Activated CD4-positive, alpha-beta T cell treated with anti-CD3 and anti-CD28 coated beads, Interleukin-2, amount 50 U/mL, for 4 hours (primary cell): ENCODE results near the gene NCR3LG1.
"Not testable (repeated sequence)": the region's sequence is repeated elsewhere in the genome, so short reads cannot be mapped to it uniquely, and the experiment has no call there.

Experiments
- DNase-seq, 2 experiments: peaks; one replicate each; pipeline ENCODE4 v3.0.0-alpha.2; 2020

NCR3LG1 gene

GRCh38 chr11:17413414-17414316 lies 62.1 kb downstream of the NCR3LG1 start:
- no peak for DNase-seq

- DNase-seq = no peak
Observed at GRCh38 chr11:17414317-17414737, 62.7 kb downstream of the NCR3LG1 start.

GRCh38 chr11:17414992-17415391 lies 63.4 kb downstream of the NCR3LG1 start:
- DNase-seq = no peak

- DNase-seq = no peak
Observed at GRCh38 chr11:17415523-17416104, 64.0 kb downstream of the NCR3LG1 start.

- DNase-seq = no peak
Observed at GRCh38 chr11:17416492-17416891, 64.9 kb downstream of the NCR3LG1 start.

GRCh38 chr11:17418444-17419081 lies 67.0 kb downstream of the NCR3LG1 start:
- DNase-seq = no peak

- DNase-seq = no peak
Observed at GRCh38 chr11:17421781-17422180, 70.2 kb downstream of the NCR3LG1 start.

GRCh38 chr11:17423533-17424310 lies 72.1 kb downstream of the NCR3LG1 start:
- DNase-seq = no peak

- DNase-seq = not testable (repeated sequence)
Observed at GRCh38 chr11:17426233-17426632, 74.6 kb downstream of the NCR3LG1 start.
